HG03025 (cell line): ENCODE data around the gene SGPL1.

ENCODE experiments used
- ATAC-seq: cut with Tn5 transposase; IDR thresholded peaks from one replicate; pipeline ENCODE4 v1.9.1; 2021; ENCODE audit warnings: mild to moderate bottlenecking, moderate library complexity; ENCODE audit not compliant: unreplicated experiment, low FRiP score

The SGPL1 gene

DNA sequence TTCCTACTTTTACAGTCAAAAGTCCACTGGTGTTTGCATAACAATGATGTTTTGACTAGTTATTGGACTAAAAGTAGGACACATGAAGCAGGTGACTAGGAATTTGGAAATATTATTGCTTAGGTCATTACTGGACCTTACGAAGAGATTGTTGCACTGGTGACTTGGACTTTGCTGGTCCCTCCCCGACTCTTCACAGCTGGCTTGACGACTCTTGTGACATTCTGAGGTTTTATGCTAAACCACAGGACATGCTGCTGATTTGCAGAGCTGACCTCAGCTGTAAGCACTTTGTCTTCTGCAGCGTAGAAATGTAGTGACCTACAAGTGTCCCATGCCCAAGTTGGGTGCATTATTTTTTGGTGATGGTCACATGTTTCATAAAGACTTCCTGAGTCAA is 50.7 kb downstream of the SGPL1 start:
- ATAC-seq: no peak

DNA sequence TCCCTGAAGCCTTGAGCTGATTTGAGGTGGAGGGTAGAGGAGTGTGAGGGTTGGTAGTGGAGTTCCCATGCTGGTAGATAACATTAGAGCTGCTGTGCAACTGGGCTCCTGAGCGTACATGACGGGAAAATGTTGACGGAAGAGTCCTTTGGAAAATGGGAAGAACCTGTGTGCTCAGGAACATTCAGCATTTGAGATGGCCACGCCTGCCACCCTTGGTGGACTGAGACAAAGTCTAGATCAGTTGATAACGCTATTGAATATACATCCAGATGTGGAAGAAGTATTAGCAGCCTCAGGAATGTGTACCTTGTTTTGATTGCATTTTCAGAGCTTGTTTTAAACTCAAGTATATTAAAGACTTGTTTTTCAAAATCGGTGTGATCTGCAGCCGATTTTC is 56.5 kb downstream of the SGPL1 start:
- no peak for ATAC-seq

DNA sequence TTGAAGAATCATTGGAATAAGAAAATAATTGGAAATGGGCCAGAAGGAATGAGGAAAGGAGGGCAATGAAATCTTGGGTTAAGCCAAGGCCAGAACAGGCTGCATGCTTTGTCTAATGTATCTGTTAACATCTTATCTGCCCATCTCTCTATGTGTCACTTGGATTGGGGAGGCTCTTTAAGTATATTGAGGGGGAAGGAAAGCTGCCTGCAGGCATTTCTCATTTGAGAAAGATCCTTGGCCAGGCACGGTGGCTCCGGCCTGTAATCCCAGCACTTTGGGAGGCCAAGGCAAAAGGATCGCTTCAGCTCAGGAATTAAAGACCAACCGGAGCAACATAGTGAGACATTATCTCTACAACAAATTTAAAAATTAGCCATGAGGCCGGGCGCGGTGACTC is 58.3 kb downstream of the SGPL1 start:
- ATAC-seq: no peak

DNA sequence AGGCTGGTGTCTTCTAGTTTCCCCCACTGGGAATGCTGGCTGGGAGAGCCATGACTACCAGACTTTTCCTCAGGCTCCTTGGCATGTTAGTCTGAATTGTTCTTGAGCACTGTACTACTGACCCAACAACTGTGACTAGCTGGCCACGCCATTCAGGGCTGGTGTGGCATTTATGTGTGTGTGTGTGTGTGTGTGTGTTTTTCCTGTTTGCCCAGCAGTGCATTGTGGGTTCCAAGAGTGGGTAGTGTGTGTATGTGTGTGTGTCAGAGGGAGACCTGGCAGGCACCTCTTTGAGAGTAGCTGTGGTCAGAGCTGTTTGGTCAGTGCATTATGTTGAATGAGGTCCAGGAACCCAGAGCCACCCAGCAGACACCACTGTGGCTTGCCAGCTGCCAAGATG is 63.5 kb downstream of the SGPL1 start:
- no peak for ATAC-seq

DNA sequence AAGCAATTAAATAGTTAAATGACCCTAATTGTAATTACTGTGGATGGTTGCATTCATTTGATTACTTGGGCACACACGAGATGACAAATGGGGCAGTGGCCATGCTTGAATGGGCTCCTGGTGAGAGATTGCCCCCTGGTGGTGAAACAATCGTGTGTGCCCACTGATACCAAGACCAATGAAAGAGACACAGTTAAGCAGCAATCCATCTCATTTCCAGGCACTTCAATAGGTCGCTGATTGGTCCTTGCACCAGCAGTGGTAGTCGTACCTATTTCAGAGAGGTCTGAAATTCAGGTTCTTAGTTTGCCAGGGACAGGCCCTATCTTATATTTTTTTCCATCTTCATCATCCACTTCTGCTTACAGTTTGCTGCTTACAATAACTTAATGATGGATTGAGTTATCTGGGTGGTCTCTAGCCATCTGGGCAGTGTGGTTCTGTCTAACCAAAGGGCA is 64.4 kb downstream of the SGPL1 start:
- ATAC-seq: no peak

DNA sequence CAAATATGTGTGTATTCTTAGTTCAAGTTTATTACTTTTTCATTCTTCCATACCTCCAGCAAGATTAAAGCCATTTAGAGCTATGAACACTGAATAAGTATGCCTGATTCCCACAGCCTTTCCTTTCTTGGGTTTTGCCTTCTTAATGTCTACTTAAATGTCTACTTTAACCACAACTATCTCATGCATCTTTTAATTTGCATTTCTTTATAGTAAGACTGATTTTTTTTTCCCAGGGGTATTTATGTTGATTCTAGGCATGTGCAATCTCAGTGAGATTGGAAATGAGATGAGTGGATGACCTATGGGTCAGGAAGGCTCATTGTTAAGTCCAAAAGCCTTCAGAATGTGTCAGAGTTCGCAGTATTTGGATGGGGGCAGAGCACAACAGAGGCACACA is 69.0 kb downstream of the SGPL1 start:
- ATAC-seq: no peak

DNA sequence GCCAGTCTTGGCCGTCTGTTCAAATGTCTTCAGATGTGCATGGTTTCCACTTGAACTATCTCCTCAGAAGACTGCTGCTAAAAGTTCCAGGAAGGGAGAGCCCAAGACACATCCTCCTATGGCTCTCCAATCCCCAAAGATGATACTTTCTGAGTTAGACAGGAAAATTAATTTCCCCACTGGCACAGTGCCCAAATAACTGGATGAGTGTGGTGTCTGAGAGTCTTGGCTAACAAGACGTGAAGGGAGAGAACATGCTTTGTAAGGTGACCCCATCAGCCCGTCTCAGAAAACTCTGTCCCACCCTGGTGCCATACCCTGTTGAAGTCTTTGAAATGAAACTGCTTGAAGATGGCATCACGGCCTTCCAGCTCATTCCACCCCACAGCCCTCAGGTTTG is 69.7 kb downstream of the SGPL1 start:
- ATAC-seq: no peak

DNA sequence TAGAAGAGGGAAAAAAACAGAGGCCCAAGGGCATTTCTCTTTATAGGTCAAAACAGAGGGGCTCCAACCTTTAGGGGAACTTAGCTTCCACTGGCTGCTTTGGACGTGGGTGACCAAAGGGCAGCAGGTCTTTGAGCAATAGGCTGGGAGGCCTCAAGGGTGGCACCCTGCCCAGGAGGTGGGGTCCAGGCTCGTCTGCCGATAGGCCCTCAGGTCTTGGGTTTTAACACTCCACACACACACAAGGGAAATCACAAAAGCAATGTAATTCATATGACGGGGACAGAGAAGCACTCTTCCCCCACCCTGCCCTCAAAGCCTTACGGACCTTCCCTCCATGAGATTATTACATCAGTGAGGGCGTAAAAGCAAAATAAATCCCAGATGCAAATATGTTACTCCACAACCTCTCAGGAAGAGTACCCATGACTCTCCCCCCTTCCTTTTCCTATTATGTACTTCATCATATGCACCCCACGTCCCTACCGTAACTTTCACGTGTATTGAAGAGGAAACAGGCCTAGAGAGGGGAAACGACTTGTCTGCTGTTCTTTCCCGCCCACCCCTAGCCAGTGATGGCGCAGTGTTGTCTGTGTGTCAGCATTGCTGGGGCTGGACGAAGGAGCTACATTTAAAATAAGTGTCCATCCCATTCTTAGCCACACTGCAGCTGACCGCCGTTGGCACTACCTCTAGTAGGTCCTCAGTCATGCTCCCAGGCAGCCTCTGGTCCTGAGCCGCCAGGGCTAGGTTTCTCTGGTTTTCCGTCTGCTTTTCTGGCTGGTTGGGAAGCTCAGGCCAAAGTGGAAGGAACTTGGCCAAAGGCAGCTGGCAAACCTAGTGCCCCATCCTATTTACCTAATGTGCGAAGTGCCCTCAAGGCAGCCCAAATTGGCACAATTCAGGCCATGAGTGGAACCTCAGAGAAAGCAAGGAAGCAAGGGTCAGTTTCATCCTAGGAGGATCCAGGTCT is 70.5 kb downstream of the SGPL1 start:
- no peak for ATAC-seq

DNA sequence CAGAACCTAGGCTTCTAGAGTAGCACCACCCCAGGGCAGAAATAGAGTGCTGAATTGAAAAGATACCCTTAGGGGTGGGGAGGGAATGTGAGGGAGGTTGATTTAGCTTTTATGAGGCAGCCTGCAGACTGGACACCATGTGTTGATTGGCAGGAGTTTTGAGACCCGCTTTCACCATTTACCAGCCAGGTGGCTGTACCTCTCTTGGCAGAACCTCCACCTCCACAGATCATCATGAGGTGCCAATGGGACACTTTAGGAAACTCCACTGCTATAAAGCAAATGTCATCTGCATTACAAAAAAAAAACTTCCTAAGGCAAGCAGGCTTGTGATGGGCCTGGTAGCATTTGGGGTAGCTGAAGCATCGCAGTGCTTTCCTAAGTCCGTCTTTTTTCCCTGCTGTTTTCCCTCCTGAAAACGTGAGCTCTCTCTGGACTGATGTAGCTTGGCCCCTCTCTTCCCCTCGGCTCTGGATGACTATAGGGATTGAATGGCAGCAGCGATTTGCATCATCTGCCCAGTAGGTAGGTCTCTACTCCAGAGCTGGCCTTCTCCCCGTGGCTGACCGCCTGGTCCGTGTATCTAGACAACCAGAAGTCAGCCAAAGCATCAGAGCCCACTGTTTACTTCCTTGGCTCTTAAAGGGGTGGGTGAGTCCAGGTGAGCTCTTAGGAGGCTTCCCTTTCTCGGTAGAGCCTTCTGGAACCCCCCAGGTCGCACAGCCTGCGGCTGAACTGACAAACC is 71.3 kb downstream of the SGPL1 start:
- ATAC-seq: no peak

DNA sequence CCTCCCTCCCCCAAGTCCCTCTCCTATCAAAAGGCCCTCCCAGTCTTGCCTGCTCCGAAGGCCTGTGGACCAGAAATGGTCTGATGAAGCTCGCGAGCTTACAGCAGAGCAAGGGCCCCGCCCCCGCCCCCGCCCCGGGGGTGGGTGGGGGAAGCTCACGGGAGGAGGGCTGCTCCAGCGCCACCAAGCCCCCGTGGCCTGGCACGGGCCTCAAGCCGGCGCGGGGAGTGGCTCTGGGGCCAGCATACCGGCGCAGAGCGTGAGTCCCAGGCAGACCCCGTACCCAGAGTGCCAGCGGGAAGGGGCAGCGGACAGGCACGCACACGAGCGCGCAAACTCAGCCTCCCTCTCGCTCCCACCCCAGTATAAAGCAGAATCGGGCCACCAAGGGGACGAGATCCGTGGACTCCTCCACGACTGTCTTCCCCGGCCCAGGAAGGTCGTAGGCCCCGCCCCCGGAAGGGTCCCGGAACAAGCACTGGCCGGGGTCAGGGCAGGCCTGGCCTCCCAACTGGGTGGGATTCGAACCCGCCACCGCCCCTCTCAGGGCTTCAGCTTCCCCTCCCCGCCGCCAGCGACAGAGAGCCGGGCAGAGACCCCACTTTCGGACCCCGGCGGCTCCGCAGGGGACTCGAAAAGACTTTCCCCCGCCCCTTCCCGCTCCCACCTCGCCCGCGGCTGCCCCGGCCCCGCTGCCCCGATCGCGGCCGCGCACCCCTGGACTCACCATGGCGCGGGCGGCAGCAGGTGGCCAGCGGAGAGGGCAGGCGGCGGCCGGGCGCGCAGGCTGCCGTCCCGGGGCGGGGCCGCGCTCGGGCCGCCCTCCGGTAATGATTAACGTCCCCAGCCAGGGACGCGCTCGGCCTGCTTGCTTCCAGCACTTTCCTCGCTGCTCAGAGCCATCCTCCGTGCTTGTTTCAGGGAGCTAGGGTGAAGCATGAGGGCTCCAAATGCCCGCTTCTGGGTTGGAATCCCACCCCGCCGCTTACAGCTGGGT is 72.4 kb downstream of the SGPL1 start, which contains the start of gene PCBD1:
PCBD1 (minus strand) TSS at position 762 of the 997 bp plus-strand sequence; CDS start at position 730, 32 bp downstream.
- ATAC-seq: peak; percentile 59

DNA sequence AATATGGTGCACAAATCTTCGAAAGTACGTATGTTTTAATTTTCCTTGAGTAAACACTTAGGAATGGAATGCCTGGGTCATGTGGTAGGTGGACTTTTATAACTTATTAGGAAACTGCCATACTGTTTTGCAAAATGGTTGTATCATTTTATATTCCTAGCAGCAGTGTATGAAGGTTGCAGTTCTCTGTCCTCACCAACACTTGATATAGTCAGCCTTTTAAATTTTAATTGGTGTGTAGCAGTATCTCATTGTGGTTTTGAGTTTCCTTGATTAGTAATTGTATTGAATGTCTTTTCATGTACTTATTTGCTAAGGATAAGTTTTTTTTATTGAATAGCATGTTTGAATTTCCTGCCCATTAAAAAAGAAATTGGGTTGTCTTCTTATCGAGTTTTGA is 73.5 kb downstream of the SGPL1 start:
- ATAC-seq: no peak

DNA sequence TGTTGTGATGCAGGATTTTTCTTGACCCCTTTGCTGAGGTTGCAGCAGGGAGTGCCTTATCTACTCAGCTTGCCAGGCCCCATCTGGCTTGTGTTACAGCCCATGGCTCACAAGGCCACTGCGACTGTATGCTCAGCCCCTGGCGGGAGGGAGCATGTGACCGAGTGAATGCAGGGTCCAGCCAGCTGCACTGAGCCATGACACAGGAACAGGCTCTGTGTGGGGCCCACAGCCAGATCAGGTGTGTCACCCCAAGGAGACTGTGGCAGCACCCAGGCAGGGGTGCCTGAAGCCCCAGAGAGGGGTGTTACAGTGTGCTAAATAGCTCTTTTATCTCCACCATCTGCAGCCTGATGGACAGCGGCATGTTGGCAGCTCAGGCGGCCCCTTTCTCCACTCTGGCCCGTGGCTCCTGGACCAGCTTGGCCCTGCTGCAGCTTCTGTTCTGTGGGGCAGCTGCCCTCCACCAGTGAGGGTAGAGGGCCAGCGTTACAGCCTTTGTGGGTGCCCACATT is 75.2 kb downstream of the SGPL1 start:
- no peak for ATAC-seq

DNA sequence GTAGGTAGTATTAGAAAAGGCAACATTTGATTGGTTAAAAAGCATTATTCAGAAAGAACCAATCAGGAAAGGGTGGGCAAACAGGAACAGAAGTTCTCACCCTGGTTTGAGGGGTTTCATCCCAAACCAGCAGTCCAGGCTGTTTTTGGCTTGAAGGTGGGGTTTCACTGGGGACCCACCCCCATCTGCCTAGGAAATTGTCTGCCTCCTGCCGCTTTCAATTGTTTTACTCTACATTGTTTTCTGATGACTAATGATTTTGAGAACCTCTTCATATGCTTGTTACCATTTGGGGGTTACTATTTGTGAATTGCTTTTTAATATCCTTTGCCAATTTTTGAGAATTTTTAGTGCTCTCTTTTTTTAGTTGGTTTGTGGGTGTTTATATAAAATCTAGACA is 75.9 kb downstream of the SGPL1 start:
- no peak for ATAC-seq

DNA sequence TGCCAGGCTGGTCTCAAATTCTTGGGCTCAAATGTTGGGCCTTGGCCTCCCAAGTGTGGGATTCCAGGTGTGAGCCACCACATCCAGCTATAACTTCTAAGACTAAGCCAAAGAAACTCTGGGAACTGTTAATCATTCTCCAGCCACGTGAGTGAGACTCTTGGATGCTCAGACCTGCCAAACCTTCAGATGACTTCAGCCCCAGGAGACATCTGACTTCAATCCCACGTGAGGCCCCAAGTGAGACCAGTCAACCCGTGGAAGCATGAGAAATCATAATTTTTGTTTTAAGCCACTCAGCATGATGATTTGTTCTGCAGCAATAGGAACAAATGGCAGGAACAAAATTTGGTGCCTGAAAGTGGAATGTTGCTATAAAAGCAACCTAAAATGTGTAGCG is 76.9 kb downstream of the SGPL1 start:
- no peak for ATAC-seq

DNA sequence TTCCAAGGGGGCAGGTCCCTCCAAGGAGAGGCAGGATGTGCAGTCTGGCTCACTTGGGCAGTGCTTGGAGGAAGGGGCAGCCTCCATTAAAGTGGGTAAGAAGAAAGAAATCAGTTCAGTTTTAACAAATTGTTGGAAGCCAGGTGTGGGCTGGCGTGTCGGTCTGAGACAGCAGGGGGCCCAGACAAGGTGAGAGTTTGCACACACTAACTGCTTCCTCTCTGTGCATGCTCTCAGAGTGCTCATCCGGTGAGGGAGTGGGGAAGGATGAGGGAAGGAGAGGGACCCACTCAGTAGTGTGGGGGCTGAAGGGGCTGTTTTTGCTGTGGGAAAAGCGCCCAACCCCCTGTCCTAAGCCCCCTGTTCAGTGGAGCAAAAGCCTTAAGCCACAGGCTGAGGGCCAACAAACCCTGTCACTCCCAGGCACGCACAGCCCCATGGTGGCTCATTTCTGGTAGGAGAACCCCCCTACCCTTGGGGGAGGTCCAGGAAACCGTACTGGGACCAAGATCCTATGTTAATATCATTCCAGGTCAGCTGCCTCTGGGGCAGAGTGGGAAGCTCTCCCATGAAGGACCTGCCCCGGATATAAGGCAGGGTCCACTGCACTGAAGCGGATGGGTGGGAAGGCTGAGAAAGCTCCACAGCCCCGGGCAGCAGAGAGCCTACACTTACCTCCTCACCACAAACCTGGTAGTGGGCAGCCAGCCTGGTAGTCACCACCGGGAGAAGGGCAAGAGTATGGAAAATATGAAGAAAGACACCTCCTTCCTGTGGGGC is 77.7 kb downstream of the SGPL1 start:
- ATAC-seq: no peak

DNA sequence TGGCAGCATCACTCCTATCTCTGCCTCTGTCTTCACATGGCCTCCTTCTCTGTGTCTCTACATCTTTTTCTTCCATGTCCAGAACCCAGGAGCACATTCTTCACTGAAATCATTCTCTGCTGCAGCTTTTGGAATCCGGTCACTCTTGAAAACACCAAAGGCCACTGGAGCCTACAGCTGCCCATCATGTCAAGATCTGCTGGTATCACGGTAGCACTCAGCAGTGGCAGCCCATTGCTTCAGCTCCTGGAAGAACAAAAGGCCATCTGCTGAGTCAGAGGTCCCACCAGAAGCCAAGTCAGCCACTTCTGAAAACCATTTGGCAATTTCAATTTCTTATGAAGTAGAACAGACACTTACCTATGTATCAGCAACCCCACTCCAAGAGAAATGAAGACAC is 78.7 kb downstream of the SGPL1 start:
- ATAC-seq: no peak

DNA sequence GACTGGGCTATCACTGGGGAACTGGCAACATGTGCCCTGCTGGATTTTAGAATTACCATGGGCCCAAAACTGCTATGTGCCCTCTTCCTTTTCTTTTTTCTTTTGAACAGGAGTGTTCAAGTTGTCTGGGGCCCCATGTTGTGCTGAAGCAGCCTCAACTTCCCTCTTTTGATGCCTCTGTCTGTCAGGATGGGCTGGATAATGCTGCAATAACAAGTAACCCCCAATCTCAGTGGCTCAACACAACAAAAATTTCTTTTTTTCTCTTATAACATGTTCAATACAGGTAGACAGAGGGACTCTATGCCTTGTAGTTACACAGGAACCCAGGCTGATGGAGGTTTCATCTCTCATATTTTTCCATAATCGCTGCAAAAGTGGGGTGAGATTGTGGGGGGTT is 80.8 kb downstream of the SGPL1 start:
- no peak for ATAC-seq

DNA sequence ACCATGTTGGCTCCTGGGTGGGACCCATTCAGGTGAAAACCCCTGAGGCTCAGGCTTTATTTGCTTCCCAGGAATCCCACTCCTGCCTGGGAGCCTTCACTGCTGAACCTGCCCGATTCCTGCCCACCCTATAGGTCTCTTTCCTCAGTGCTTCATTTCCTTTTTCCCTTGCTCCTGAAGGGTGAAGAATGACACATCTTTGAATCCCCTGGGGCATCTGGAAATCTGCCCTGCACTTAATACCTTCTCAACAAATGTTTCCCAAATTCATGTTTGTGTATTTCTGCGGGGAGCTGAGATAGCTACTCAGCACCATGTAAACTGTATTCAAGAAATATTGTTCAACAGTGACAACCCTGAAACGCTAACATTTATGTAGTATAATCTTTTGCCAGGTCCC is 82.9 kb downstream of the SGPL1 start:
- ATAC-seq: no peak

DNA sequence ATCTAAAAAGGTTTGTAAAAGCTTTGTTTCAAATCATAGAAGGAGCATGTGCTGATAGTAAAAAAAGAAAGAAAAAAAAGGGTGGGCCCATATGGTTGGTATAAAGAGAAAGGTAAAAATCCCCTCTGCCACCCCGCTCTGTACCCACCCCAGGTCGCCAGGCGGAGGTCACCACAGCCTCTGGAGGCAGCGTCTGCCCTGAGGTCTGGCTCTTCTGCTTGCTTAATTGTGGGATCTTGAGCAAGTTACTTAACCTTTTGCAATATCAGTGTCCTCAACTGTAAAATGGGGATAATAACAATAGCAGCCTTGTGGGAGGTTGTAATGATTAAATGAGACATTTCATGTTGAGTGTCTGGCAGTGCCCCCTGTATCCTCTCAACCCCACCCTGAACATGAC is 83.3 kb downstream of the SGPL1 start:
- no peak for ATAC-seq
